GM18951 (cell line): ENCODE data around the gene DLG2.
"Not testable (repeated sequence)": the region's sequence is repeated elsewhere in the genome, so short reads cannot be mapped to it uniquely, and the experiment has no call there.

Source experiments
- POLR2A ChIP-seq: IDR thresholded peaks from 4 replicates; pipeline ENCODE4 v1.6.1; 2011; ENCODE audit warnings: mild to moderate bottlenecking; ENCODE audit not compliant: insufficient read length, insufficient read depth; ENCODE audit errors: extremely low read depth
- in situ Hi-C: fragments of 300-500 bp; cut with MboI; formaldehyde crosslinking; loops from one replicate; pipeline ENCODE4 v1.12.0; 2022; ENCODE audit warnings: low sequenced_read_pairs, mixed read lengths, inconsistent platforms; ENCODE audit not compliant: unreplicated experiment

DLG2 gene

DNA sequence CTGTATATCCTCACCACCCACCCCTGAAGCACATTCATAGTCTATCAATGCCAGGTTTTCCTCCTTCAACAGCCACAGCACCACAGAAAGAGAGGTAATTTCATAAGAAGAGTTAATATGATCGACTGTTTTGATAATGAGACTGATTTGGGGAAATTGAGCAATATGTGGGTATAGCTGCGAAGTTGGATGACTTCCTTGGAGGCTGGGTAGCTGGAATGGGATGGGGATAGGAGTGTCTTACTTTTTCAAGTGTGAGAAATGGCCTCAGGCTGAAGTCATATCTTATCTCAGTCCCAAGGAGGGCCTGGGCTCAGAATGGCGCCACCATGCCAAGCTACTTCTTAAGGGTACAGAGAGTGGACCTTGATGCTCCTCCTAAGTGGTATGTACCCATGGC, 2153.4 kb downstream of the DLG2 start:
- in situ Hi-C loops, result no loop called here
- TF ChIP-seq POLR2A, result no peak

DNA sequence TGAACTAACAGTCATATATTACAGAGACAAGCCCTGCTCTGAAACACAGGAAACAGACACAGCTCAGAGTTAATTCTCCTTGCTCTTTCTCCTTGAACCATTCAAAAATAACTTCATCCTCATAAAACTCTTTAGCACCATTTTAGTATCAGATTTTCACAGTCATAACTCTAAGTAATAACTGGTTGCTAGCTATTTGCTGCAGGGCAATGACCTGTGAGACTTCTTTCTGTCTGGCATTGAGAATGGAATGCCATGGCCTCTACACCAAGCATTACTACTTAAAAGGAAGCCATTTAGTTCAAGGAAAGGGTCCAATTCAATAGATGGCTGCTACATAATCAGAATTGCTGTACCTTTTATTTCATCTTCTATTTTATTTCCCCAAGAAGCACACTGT, 2154.3 kb downstream of the DLG2 start:
- in situ Hi-C loops, result no loop called here
- no peak for TF ChIP-seq POLR2A

DNA sequence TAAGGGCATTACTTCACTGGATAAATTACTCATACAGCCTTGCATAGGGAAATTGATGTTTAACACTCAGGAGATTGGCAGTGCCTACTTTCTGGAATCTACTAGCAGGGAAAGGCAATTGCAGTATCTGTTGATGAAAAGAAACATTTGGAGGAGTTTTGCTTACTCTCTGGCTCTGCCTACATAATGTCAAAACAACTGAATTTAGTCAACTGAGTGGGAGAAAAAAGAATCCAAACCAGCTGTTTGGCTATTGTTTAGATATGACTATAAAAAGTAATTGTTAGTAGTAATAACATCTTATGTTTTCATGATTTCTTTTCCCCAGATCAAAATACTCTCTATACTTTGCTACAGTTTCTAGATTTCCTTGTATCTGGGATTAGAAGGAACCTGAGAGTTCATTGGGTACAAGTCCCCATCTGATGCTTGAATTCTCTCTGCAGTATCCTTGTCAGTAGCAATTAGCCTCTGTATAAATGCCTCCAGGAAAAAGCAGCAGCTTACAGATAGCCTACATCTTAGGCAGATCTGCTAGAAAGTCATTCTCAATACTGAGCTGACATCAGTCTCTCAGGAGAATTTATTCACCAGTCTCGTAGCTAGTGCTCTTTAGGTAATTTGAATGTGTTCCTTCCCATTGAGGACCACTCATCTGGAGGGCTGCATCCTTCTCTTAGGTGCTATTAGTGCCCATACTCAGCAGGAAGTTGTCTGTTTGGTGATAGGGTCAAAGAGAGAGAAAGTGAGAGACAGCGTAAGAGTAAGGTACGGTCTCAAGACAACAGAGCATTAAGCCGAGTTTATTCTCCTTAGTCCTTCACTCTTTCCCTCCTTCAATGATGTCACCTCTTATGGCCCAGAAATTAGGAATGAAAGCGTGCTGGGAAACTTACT, 2155.1 kb downstream of the DLG2 start:
- no peak for TF ChIP-seq POLR2A
- in situ Hi-C loops, result no loop called here

DNA sequence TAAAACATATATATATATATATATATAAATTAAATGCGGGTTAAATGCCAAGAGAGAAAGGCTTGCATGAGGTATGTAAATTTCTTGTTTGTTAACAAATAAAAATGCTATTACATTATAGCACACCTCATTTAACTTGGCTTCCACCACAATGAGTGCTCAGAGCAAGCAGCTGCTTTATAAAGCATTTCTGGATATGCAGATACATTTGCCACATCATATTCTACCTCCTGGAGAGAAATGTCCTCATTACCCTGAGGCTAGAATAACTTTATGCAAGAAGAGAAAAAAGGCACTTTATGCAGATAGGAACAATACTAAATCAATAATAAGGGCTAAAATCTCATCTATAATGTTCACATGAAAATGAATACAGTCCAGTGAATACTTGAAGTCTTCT, 2159.3 kb downstream of the DLG2 start:
- in situ Hi-C loops, result no loop called here
- no peak for TF ChIP-seq POLR2A

DNA sequence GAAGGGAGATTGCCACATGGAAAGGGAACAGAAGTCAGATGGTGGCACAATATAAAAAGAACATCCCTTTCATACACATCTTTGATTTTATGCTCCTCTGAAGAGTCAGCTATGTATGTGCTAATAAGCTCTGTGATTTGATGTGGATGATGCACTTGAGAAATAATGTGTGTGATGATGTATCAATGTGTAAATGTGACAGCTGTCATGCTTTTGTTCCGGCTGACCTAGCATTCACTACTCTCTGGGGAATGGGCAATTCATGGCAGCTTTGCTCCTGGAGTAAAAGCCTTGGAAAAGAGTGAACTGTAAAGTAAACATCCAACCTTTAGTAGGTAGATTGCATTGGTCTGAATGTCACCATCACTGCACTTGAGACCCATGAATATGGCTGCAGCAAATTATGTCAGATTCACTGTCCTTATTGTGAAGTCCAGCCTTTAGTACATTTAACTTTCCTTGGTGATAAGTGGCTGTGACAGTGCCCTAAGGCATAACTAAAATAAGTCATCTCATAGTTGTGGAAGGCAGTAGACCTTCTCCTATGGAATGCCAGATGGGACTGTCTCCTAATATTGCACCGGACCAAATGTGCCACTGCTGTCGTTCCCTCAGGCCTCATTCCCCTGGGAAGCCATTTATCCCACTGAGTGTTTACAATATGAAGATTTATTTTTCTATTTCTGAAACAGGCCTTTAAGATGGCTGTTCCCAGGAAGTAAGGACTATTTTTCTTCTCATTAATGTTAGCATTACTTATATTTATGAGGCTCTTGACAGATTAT, 2162.8 kb downstream of the DLG2 start:
- no peak for TF ChIP-seq POLR2A
- in situ Hi-C loops, result no loop called here

DNA sequence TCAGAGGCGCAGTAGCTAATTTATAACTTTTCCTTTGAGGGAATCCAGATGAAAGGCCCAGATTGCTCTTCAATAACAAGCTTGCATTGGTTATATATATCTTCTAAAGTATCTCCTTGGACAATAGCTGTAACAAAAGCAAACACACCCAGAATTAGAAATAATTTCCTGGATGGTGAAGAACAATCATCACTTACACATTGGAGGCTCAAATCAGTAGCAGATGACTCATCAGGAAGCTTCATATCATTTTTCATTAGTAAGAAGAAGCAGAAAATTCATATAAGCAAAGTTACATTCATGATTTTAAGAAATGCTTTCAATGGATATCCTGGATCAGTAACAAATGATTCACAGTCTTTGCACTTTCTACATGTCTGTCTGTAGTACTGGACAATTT, 2167.3 kb downstream of the DLG2 start:
- TF ChIP-seq POLR2A, result no peak
- in situ Hi-C loops, result no loop called here

DNA sequence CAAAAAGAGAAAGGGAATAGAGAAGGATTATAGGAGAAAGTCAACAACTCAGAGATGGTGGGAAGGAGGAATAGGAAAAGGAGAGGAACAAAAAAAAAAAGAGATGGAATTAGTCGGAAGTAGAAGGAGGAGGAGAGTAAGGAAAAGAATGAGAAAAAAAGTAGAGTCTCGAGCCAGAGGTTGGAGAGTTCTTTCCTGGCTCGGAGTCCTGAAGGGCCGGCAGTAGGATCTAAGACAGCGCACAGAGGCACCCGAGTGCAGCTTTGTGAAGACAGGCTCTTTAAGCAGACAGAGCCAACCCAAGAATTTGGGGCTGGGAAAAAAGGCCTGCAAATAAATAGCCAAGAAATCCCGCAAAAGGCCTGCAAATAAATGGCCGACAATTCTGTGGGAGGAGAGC, 2170.6 kb downstream of the DLG2 start:
- no peak for TF ChIP-seq POLR2A
- in situ Hi-C loops, result no loop called here

DNA sequence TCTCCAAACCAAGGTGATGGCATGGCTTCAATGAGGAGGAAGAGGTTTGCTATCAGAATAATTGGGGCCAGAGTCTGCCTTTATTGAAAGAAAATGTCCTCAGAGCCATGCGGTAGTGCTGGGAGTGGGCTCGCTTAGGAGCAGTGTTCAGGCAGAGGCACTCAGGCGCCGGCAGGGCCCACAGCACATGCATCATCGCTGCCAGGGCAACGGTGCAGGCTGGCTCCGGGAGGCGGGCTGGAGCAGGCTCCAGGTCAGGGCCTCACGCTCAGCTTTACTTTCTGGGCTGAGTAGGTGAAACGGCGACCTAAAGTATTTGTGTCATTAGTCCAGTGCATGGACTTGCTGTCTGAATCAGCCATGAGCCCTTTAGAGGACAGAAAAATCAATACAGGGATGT, 2171.1 kb downstream of the DLG2 start:
- in situ Hi-C loops, result no loop called here
- TF ChIP-seq POLR2A, result no peak

DNA sequence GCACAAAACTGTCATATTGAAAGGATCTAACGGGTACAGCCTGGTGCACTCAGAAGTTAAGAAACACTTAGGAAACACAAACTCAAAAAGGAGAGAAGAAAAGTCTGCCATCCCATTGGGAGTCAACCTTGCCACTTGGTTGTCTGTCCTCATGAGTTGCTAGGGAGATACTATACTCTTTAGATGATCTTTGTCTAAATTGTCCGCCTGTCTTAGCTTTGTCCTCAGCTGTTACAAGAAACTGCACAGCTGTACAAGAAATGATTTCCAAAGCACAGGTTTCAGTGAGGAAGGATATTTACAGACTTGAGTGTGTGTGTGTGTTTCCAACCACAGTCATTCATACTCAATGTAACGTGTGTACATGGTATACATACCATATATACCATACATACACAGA, 2171.8 kb downstream of the DLG2 start:
- in situ Hi-C loops, result no loop called here
- TF ChIP-seq POLR2A, result no peak

DNA sequence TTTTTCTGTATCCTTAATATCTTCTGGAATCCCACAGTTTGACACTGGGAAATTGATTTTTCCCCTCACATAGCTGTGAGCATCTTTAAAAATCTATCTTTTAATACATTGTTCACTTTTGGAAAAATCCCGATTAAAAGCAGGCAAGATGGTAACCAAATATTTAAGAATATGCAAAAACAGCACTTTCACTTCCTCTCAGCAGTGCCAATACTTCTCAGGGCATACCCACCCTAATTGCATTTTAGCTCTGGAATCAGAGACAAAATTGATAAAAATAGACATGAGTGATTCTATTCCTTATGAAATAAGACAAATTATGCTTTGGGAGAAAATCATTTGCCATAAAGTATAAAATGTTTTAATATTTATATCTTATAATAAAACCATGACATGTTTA, 2172.5 kb downstream of the DLG2 start:
- in situ Hi-C loops, result no loop called here
- no peak for TF ChIP-seq POLR2A

DNA sequence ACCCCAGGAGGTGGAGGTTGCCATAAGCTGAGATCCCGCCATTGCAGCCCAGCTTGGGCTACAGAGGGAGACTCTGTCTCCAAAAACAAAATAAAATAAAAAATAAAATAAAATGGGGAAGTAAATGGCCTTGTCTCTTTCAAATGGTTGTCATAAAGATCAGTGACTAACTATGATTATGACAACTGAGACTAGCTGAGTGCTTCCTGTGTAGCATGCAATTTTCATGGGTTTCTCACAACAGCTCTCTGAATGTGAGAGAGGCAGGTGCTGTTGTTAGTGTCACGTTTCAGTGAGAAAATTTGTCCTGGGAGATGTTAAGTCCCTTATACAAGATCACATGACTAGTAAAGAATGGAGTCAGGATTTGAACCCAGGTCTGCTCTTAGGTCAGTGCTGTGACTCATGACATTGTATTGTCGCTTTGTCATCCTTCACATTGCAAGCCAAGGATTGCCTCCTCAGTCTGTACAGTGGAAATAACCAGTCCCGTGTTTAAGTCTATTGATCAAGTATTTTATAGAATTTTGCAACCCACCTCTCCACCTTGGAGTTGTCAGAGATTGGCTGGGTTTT, 2177.7 kb downstream of the DLG2 start:
- in situ Hi-C loops, result no loop called here
- no peak for TF ChIP-seq POLR2A

DNA sequence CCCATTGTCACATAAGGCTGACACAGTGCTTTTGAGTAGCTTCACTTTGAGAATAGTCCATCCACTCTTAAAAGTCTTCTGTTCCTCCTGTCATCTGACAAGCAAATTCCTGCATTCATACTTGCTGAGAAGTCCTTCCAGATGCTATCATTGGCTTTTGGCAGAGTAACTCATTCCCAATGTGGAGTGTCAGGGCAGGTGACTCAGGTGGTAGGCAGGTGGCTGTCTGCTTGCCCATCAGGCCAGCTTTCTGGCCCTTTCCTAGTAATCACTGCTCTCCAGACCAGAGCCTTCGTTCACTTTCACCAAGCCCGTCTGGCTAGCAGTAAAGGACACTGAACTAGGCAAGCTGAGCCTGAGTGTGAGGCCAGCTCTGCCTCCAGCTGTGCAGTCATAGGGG, 2178.5 kb downstream of the DLG2 start:
- in situ Hi-C loops, result no loop called here
- no peak for TF ChIP-seq POLR2A

DNA sequence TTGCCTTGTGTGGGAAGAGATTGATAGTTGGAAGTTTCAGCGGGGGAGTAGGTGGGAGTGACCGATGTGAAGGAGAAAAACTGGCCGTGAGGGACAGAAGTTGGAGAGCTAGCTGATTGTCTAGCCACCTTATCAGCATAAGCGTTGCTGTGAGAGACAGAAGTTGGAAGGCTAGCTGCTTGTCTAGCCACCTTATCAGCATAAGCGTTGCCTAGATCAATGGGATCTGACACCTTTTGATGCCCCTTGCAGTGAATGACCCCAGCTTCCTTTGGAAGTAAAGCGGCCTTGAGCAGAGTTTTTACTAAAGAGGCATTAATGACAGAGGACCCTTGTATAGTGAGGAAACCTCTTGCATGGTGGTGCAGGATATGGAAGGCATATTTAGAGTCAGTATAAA, 2183.3 kb downstream of the DLG2 start:
- in situ Hi-C loops, result not testable (repeated sequence)

DNA sequence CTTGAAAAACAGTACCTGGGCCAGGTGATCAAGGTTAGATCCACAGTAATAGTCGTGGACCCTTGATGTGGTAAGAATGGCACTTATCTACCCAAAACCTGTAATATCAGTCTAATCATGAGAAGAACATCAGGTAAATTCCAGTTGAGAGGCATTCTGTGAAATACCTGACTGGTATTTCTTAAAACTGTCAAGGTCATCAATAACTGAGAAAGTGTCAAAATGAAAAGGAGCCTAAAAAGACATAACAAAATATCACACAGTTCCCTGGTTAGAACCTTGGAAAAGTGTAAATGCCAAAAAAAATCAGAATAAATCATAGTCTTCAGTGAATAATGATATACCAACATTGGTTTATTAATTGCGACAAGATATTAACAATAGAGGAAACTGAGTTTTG, 2185.5 kb downstream of the DLG2 start:
- in situ Hi-C loops, result no loop called here
- no peak for TF ChIP-seq POLR2A

DNA sequence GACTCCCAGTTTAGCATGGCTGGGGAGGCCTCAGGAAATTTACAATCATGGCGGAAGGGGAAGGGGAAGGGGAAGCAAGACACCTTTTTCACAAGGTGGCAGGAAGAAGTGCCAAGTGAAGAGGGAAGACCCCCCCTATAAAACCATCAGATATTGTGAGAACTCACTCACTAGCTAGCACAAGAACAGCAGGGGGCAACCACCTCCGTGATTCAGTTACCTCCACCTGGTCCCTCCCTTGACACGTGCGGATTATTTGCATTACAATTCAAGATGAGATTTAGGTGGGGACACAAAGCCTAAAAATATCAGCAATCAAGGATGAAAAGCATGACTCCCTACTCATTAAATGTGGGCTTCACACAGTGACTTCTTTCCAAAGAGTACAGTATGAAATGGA, 2186.0 kb downstream of the DLG2 start:
- no peak for TF ChIP-seq POLR2A
- in situ Hi-C loops, result no loop called here
